COLO829 (cell line): Measurements from ENCODE around the gene TEAD3.

Experiments used
- DNase-seq: peaks from one replicate; pipeline ENCODE4 v3.0.0; 2012; ENCODE audit warnings: low spot score

Gene TEAD3

DNA sequence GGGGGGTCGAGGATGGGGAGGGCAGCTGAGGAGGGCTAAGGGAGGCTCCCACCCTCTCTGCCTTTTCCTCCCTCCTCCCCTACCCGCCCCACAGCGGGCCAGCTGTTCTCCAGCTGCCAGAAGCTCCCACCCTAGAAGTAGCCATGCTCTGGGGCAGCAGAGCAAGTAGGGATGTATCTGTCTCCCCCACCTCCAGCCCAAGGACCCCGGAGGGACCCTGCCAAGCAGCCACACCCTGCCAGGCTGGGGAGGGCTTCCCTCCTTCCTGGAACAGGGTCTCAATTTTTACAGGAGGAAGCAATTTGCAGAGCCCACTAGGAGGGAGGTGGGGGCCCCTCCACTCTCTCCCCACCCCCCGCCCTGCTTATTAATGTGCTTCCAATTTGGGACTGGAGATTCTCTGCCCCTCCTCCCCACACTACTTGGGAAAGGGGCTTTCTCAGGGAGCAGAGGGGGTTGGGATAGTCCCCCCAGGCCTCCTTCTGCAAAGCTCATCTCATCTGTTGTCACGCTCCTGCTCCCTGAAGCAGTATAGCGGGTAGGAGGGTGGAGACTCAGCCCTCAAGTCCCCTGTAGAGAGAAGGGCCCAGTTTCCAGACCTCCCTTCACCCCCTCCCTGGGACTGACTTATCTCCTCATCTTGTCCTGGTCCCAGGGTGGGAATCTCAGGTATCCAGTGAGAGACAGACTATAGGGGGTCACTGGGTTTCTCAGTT lies 4.5 kb downstream of the TEAD3 start:
- DNase-seq, result no peak

DNA sequence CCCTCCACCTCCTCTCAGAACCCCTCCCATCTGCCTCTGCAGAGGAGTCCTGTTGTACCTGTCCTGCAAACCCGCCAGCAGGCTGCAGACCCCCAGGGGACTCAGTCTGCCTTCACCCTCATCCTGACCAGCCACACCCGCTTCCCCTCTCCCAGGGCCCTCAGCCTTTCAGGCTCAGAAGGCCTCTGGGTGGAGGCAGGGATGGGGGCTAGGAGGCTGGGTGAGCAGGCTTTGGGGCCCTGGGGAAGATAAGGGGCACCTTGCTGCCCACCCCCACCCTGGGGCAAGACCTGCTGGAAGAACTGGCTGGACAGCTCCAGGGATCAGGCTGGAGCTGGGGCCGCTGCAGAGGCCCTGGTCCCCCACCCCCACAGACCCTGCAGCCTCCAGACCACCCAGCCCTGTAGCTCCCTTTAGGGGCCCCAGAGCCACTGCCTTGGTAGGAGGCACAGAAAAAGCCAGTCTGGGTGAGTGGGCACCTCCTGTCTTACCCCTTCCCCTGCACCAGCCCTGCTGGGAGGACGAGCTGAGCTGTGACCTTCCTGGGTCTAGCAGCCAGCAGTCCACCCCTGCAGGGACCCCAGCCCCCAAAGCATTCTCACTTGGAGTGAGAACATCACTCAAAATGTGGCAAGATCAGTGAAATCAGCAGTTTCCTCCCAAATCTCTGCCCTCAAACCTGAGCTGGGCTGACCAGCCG lies 5.2 kb downstream of the TEAD3 start:
- DNase-seq, result no peak

DNA sequence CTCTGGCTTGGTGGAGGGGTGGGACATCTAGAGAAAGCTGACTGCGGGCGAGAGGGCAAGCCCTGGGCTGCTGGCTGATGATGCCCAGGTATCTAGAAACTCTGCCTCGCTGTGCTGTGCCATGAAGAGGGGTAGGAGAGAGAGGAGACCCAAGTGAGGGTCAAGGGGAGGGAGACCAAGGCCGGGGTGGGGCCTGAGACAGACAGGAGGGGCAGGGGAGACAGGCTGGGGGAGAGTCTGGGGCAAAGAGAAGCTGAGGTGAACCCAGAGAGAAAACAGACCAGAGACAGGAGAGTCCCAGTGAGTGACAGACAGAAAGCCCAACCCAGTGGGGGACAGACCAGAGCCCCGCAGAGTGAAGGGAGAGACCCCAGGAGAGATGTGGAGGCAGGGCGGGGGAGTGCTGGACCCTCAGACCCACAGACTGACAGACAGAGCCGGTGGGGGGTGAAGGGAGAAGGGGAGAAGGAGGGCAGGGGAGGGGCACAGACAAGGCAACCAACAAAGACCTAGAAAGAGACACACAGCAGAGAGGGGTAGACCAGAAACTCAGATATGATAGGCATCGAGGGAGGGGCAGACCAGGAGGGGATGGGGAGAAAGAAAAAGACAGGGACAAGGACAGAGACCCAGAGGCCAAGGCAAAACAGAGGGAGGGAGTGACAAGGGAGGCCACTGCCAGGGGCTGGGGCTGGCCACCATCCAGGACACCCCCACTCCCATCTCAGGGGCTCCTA lies 5.9 kb downstream of the TEAD3 start:
- no peak for DNase-seq

DNA sequence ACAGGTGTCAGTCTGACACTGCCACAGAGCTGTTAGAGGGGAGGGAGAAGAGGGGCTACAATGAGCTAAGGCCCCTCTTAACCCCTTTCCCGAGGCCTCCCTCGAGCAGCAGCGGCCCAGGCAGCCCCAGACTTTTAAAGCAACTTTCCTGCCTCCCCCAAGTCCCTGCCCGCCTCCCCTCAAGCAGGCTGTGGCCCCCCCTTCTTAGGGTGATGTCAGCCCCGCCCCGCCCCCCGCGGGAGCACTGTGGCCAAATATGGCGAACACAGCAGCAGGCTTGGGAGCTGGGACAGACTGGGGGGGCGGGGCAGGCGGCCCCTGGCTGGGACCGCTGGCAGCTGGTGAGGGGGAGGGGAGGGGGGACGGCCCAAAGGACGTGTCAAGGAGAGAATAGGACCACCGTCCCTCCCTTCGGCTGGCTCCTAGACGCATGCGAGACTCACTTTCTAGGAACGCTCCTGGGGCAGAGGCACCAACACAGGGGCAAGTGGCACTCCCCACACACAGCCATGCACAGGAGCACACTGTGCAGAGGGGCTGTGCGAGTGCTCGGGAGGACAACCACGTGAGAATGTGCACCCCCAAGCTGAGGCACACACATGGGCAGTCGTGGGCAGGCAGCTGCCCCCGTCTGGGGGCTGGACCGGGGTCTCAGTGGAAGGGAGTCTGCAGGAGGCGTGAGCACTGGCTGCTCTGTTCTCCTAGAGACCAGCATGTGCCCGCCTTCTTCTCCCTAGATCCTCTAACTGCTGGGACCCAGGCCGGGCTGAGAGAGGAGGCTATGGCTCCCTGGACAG lies 6.7 kb downstream of the TEAD3 start:
- DNase-seq, result no peak

DNA sequence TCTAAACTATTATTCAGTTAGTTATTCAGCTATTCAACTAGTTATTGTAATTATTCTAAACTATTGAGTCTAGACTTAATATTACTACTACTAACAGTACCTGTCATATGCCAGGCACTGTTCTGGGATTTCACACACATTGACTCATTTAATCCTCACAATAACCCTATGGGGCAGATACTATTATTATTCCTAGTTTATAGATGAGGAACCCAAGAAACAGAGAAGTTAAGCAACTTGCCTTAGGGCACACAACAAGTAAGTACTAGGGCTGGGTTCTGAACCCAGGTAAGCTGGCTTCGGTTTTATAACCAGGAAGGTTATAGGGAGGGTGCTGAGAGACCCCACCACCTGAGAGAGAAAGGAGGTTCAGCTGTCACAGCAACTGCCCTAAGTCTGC lies 7.8 kb downstream of the TEAD3 start:
- no peak for DNase-seq

DNA sequence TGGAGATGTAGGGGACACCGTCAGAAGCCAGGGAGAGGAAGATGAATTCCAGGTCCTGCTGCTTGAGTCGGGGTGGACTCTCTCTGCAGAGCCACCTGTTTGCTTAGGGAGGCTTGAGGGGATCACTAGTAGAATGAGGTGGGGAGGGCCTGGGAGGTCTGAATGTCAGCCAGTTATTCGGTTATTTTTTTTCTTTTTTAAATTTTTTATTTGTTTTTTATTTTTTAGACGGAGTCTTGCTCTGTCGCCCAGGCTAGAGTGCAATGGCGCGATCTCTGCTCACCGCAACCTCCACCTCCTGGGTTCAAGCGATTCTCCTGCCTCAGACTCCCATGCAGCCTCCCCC lies 8.4 kb downstream of the TEAD3 start:
- DNase-seq, result no peak

DNA sequence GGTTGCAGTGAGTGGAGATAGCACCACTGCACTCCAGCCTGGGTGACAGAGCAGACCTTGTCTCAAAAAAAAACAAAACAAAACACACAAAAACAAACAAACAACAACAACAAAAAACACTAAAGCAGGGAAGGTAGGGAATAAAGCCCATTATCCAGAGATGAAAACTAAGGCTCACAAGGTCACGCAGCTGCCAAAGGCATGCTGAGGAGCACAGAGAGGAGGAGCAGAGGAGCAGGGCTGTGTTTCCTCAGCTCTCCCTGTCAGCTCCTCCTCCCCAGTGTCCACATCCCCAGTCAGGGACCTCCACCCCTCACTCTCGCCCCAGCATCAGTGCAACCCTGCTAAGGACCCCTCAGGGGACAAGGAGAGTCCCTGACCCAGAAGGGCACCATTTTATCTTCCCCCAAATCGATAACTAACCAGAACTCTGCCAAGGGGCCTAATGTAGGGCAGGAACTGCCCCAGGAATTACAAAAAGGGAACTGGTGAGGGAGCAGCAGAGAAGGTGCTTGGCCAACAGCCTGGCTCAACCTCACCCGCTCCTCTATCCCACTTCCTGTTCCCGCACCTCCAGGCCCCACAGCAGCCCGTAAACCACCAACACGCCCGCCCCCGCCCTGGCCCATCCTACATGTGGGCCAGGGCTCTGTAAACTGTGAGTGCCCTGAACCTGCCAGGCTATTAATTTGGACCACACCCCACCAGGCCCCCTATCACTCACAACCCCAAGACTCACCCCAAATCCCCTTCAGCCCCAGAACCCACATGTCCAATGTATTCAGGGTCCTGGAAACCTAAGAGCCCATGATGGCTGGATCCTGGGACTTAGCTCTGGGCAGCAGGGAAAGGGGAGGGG lies 9.0 kb downstream of the TEAD3 start:
- no peak for DNase-seq

DNA sequence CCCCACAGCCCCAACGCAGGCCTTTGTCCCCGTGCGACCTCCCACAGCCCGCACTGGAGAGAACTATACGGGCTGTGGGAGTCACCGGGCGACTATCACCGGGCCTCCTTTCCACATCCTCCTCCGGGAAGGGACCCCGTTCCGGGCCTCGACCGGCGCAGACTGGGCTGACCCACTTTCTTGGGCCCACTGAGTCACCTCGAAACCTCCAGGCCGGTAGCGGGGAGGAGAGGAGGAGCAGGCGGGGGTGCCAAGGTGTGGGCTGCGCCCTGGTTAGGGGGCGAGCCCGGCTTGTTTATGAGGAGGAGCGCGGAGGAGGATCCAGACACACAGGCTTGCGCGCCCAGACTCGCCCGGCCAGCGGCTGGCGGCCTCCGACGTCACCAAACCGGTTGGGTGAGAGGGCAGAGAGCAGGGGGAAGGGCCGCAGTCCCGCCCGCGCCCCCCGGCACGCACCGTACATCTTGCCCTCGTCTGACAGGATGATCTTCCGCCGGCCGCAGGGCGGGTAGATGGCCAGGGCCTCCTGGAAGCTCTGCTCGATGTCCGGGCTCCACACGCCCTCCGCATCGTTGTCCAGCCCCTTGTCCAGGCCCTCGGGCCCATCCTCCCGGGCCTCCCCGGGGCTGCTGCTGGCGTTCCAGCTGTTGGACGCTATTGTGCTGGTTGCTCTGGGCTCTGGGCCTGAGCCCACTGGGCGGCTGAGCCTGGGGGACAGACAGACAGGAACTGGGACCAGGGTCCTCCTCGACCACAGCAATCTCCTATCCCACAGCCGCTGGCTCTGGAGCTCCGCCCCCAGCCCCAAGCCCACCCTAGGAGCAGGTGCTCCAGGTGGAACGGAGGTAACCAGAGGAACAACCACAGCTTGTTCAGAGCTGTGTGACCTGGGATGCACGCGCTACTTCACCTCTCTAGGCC lies 10.6 kb downstream of the TEAD3 start:
- DNase-seq, result no peak

DNA sequence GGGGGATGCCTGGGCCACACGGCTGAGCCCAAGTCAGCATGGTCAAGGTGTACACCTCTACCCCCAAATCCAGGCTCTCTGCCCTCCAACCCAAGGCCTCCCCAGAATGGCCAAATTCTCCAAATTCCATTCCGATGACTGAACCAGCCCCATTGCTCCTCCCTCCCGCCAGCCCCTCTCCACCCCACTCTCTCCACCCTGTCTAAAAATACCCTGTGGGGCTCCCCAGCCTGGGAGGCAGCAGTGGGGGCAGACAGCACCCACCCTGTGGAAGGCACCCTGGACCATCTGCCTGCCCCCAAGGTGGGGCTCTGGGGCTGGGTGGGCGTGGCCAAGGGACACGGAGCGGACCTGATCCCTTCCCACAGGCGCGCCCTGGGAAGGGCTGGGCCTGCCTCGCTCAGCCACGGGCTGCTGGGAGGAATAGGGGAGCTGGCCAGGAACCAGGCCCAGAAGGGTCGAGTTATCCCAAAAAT lies 11.4 kb downstream of the TEAD3 start:
- no peak for DNase-seq

DNA sequence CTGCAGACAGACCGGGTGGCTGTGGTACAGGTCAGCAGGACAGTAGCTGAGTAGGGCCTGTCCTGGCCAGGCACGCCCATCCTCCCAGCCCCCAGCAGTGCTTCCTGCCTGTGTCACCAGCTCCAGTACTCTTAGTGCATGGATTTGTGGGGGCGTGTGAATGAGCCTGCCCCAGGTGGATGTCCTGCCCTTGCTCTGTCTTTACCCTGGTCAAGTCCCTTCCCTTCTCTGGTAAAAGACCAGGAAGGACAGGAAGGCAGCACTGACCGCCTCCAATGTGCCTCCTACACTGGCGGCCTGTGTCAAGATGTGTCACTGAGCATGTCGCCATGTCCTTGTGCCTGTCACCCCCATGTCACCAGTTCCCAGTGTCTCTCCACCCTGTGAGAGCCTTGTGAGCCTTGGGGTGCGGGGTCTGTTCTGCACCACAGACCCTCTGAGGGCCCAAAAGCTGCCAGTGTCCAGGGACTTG lies 11.9 kb downstream of the TEAD3 start:
- DNase-seq, result no peak

DNA sequence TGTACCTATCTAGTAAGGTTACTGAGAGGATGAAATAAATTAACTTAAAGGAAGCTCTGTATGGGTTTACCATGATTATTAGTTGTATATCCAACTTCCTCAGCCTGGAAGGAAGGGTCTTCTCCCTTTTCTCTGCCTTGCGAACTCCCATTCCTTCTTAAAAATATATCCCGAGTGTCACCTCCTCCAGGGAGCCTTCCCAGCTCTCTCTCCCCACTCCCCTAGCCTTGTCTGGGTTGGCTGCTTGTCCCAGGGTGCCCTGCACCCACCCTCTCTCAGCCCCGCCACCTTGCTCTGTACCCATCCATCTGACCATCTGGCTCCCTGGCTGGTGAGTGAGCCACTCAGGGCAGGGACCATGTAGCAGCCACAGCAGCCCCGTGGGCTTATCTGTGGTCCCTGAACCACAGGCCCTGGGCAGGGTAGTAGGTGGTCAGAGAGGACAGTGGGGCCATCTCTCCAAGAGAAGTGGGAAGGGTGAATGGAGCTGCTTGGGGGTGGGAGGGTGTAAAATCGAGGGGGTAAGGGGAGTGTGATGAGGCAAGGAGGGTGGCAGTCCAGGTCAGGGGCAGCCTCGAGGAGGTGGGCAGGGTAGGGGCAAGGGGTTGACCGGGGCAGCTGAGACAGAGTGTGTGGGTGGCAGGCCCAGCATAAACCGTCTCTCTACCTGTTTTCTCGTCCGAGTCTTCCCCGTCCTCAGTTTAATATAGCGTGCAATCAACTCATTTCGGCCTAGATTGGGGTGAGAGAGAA lies 12.8 kb downstream of the TEAD3 start:
- no peak for DNase-seq

DNA sequence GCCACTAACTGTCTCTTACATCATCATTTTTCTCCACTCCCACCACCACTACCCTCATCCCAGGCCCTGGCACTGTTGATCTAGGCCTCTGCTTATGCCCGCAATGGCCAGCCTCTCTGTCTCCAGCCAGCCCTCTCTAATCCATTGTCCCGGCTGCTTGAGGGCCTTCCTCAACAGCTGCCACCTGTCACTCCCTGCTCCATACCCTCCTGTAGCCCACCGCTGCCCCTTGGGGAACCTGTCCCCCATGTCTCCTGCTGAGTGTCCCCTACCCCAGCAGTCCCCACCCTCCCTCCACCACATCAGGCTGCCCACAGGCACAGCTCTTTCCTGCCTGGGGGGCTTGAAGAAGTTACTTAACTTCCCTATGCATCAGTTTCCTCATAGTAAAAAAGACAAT lies 13.4 kb downstream of the TEAD3 start:
- DNase-seq, result no peak

DNA sequence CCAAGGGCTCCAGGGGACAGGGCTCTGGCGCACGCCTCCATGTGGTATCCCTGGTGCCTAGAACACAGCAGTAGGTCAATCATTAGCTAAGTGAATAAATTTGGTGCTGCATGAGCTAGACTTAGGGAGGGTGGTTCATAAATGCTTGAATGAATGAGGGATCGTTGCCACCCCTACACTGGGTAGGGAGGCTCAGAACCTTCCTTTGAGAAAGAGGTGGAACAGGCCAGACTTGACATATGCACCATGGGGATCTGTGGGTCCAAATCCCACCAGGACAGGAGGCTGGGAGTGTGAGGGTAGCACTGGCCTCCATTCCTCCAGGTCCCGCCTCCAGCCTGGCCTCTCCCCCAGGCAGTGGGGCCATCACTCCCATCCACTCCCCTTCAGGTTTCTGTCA lies 13.8 kb downstream of the TEAD3 start:
- DNase-seq, result no peak

DNA sequence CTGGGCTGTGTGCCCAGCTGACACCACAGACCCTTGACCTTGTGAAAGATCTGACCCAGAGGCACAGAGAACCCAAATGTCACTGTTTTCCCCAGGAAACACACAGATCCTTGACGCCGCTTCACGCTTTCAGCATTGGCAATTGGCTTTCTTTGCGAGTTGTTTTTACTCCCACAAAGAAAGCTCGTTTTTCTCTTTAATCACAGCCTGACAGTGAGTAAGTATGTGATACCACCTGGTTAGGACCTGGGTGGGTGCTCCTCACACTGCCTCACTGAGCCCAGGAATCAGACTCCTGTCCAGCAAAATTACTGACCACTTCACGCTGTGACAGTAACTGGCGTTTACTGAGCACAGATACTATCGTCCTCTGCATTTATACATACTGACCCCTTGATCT lies 15.7 kb downstream of the TEAD3 start:
- no peak for DNase-seq

DNA sequence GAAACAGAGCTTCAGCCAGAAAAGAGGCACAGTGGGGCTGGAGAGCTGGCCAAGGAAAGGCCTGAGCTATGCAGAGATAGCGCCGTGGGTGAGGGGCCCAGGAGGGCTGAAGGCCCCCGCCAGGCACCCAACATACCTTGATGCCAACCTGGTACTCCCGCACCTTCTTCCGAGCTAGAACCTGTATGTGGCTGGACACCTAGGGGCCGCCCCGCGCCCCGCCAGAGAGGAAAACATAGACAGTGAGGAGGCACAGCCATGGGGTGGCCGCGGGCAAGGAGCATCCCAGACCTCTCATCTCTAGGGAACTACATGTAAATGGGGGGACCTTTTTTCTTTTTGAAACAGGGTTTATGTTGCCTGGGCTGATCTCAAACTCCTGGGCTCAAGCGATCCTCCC lies 16.7 kb downstream of the TEAD3 start:
- DNase-seq, result no peak

DNA sequence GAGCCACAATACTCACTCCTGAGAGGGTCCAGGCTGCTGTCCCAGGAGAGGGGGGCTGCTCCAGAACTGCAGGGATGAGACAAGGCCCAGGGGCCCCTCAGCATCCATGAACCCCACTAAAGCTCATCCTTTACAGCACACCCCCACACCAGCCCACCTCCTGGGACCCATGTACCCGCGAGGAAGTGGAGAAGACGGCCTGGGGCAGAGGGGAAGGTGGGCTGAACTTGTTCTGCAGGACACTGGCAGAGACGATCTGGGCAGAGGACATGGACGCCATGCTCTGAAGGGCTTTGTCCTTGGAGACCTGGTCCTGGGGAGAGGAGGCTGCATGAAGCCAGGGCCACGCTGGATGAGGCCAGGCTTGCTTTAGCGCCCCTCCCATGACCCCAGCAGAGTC lies 18.6 kb downstream of the TEAD3 start:
- no peak for DNase-seq

DNA sequence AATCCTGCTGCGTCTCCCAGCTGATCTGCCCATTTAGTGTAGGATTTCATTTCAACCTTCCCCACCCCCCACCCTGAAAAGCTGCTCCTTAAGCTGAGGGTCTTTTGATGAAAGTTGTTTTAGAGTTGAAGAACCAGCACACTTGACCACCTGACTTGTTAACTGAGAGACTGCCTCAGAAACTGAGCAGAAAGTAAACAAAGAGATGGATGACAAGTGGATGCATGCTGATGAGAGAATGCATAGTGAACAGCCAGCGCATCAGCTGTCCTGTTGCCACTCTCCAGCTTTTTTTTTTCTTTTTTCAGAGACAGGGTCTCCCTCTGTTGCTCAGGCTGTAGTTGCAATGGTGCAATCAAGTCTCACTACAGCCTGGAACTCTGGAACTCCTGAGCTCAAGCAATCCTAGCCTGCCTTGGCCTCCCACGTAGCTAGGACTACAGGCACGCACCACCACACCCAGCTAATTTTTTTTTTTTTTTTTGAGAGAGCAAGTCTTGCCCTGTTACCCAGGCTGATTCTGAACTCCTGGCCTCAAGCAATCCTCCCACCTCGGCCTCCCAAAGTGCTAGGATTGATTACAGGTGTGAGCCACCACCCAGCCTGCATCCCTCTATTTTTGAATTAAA lies 19.2 kb downstream of the TEAD3 start:
- DNase-seq, result no peak

DNA sequence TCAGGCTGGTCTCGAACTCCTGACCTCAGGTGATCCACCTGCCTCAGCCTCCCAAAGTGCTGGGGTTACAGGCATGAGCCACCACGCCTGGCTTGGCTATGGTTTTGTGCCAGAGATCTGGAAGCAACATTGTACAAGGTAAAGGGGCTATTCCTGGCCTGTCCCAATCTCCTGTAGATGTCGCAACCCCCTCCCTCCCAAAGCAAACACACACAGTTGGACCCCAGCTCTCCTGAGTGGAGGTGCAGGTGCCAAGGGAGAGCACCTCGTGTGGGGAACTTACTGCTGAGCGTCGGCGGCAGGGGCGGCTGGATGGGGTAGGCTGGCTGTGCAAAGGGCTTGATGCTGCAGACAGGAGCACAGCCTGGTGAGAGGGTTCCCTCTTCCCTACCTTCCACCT lies 19.9 kb downstream of the TEAD3 start:
- no peak for DNase-seq

DNA sequence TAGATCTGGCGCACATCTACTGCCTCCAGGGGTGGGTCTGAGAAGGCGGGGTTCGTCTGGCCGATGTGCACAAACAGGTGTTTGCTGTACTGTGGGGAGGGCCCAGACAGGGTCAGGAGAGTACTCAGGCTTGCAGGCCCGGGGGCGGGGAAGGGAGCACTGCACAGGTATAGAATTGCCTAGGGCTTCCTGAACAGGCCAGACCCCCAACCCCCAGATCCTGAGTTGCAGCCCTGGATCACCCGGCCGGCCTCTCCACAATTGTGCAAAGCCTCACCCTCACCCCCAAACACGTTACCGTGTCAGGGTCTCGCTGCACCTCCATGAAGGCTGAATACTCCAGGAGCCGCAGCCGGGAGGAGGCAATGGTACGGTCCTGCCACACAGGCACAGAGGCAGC lies 20.9 kb downstream of the TEAD3 start:
- no peak for DNase-seq
